ENCODE data around the gene UFSP1.

UFSP1 gene

GRCh38 chr7:100895956-100896731 lies 6.6 kb upstream of the UFSP1 start:
- DNase-seq (ENCODE audit: low read depth in 2 of 2, low spot score in 1 of 2), result no peak

- no peak for DNase-seq (ENCODE audit: low read depth in 2 of 2, low spot score in 1 of 2)
Observed at GRCh38 chr7:100895701-100895955, 6.1 kb upstream of the UFSP1 start, which contains the start of gene ACHE. TSS of gene ACHE (minus strand) at chr7:100895888. CDS start at chr7:100894232, 1,656 bp downstream.

- DNase-seq (ENCODE audit: low read depth in 2 of 2, low spot score in 1 of 2), result no peak
Observed at GRCh38 chr7:100894860-100895700, 5.6 kb upstream of the UFSP1 start.

GRCh38 chr7:100893910-100894721 lies 4.6 kb upstream of the UFSP1 start:
- DNase-seq (ENCODE audit: low read depth in 2 of 2, low spot score in 1 of 2), result no peak

GRCh38 chr7:100893318-100893895 lies 3.9 kb upstream of the UFSP1 start:
- no peak for DNase-seq (ENCODE audit: low read depth in 2 of 2, low spot score in 1 of 2)

- DNase-seq (ENCODE audit: low read depth in 2 of 2, low spot score in 1 of 2), result no peak
Observed at GRCh38 chr7:100892364-100893317, 3.1 kb upstream of the UFSP1 start.

- no peak for DNase-seq (ENCODE audit: low read depth in 2 of 2, low spot score in 1 of 2)
Observed at GRCh38 chr7:100891568-100892247, 2.2 kb upstream of the UFSP1 start.

GRCh38 chr7:100890653-100891567 lies 1.4 kb upstream of the UFSP1 start:
- DNase-seq (ENCODE audit: low read depth in 2 of 2, low spot score in 1 of 2), result no peak

- DNase-seq (ENCODE audit: low read depth in 2 of 2, low spot score in 1 of 2), result no peak
Observed at GRCh38 chr7:100888291-100888987, 1.1 kb downstream of the UFSP1 start.

GRCh38 chr7:100887516-100888290 lies 1.8 kb downstream of the UFSP1 start:
- no peak for DNase-seq (ENCODE audit: low read depth in 2 of 2, low spot score in 1 of 2)

- no peak for DNase-seq (ENCODE audit: low read depth in 2 of 2, low spot score in 1 of 2)
Observed at GRCh38 chr7:100886936-100887515, 2.5 kb downstream of the UFSP1 start.

GRCh38 chr7:100886142-100886935 lies 3.2 kb downstream of the UFSP1 start:
- no peak for DNase-seq (ENCODE audit: low read depth in 2 of 2, low spot score in 1 of 2)

- DNase-seq (ENCODE audit: low read depth in 2 of 2, low spot score in 1 of 2), result no peak
Observed at GRCh38 chr7:100885440-100886141, 3.9 kb downstream of the UFSP1 start.

GRCh38 chr7:100884736-100885439 lies 4.6 kb downstream of the UFSP1 start:
- DNase-seq (ENCODE audit: low read depth in 2 of 2, low spot score in 1 of 2), result no peak
